Measurements from ENCODE around the gene GATC.
A peak's percentile ranks its signal among the peaks of the same experiment; 100 is the strongest.

Gene GATC

GRCh38 chr12:120490325-120490724 lies 44.1 kb downstream of the GATC start:
- Histone ChIP-seq H3K27me3 (replicated peaks; ENCODE audit: control insufficient read depth, insufficient read depth, low read length) (no peaks in the 10 kb centered on the region), H3K9me3 (ENCODE audit: control insufficient read depth, low read length) (no peaks in the 10 kb centered on the region), H3K9ac (ENCODE audit: low read length) (no peak overlapping the region), H3K36me3 (ENCODE audit: control insufficient read depth, insufficient read depth, low read length, severe bottlenecking) (no peaks in the 10 kb centered on the region), H3K4me1 (ENCODE audit: control insufficient read depth, insufficient read depth, low read length) (peaks cover 6% of the 10 kb centered on the region), H3K4me3 (ENCODE audit: low read length) (no peak overlapping the region)
- DNase-seq (ENCODE audit: low read depth) = no peak

GRCh38 chr12:120490833-120491512 lies 44.7 kb downstream of the GATC start:
- H3K9ac ChIP-seq (ENCODE audit: low read length) = no peak overlapping the region

GRCh38 chr12:120495186-120495730 lies 49.0 kb downstream of the GATC start:
- peaks cover 19% of the 10 kb centered on the region for H3K4me1 ChIP-seq (ENCODE audit: control insufficient read depth, insufficient read depth, low read length)
- H3K9me3 ChIP-seq (ENCODE audit: control insufficient read depth, low read length) = no peaks in the 10 kb centered on the region
- H3K9ac ChIP-seq (ENCODE audit: low read length) = peak overlapping the region; percentile 97
- peak overlapping the region; percentile 99 for H3K4me3 ChIP-seq (ENCODE audit: low read length)
- peaks cover 14% of the 10 kb centered on the region for H3K36me3 ChIP-seq (ENCODE audit: control insufficient read depth, insufficient read depth, low read length, severe bottlenecking)
- no peaks in the 10 kb centered on the region for H3K27me3 ChIP-seq (replicated peaks; ENCODE audit: control insufficient read depth, insufficient read depth, low read length)
- peak; percentile 9 for DNase-seq (ENCODE audit: low read depth)

More at GRCh38 chr12:120490833-120491512, 44.7 kb downstream of the GATC start:
- no peaks in the 10 kb centered on the region for H3K9me3 ChIP-seq (ENCODE audit: control insufficient read depth, low read length)
- no peak for DNase-seq (ENCODE audit: low read depth)
- H3K4me1 ChIP-seq (ENCODE audit: control insufficient read depth, insufficient read depth, low read length) = peaks cover 7% of the 10 kb centered on the region
- H3K4me3 ChIP-seq (ENCODE audit: low read length) = no peak overlapping the region
- no peaks in the 10 kb centered on the region for H3K36me3 ChIP-seq (ENCODE audit: control insufficient read depth, insufficient read depth, low read length, severe bottlenecking)
- H3K27me3 ChIP-seq (replicated peaks; ENCODE audit: control insufficient read depth, insufficient read depth, low read length) = no peaks in the 10 kb centered on the region

- Histone ChIP-seq H3K27me3 (replicated peaks; ENCODE audit: control insufficient read depth, insufficient read depth, low read length) (no peaks in the 10 kb centered on the region), H3K4me1 (ENCODE audit: control insufficient read depth, insufficient read depth, low read length) (peaks cover 19% of the 10 kb centered on the region), H3K9me3 (ENCODE audit: control insufficient read depth, low read length) (no peaks in the 10 kb centered on the region), H3K36me3 (ENCODE audit: control insufficient read depth, insufficient read depth, low read length, severe bottlenecking) (peaks cover 14% of the 10 kb centered on the region), H3K9ac (ENCODE audit: low read length) (peak within 1 kb of the TSS; percentile 97), H3K4me3 (ENCODE audit: low read length) (peak within 1 kb of the TSS; percentile 99)
- DNase-seq (ENCODE audit: low read depth) = peak; percentile 99
These were observed 49.6 kb downstream of the GATC start, which contains the start of gene DYNLL1 for GRCh38 chr12:120495731-120496412. Gene DYNLL1 (plus strand): TSS chr12:120496113. CDS start chr12:120496422, 309 bp downstream.

- H3K4me1 ChIP-seq (ENCODE audit: control insufficient read depth, insufficient read depth, low read length) = peaks cover 19% of the 10 kb centered on the region
- no peaks in the 10 kb centered on the region for H3K9me3 ChIP-seq (ENCODE audit: control insufficient read depth, low read length)
- peak overlapping the region; percentile 97 for H3K9ac ChIP-seq (ENCODE audit: low read length)
- DNase-seq (ENCODE audit: low read depth) = peak; percentile 79
- peaks cover 14% of the 10 kb centered on the region for H3K36me3 ChIP-seq (ENCODE audit: control insufficient read depth, insufficient read depth, low read length, severe bottlenecking)
- peak overlapping the region; percentile 99 for H3K4me3 ChIP-seq (ENCODE audit: low read length)
- H3K27me3 ChIP-seq (replicated peaks; ENCODE audit: control insufficient read depth, insufficient read depth, low read length) = no peaks in the 10 kb centered on the region
These were observed 50.4 kb downstream of the GATC start for GRCh38 chr12:120496413-120497340.

- DNase-seq (ENCODE audit: low read depth) = peak; percentile 59
- peaks cover 14% of the 10 kb centered on the region for H3K36me3 ChIP-seq (ENCODE audit: control insufficient read depth, insufficient read depth, low read length, severe bottlenecking)
These were observed 51.4 kb downstream of the GATC start for GRCh38 chr12:120497524-120498150.

GRCh38 chr12:120498870-120499515 lies 52.7 kb downstream of the GATC start:
- DNase-seq (ENCODE audit: low read depth) = no peak
- H3K9ac ChIP-seq (ENCODE audit: low read length) = no peak overlapping the region
- peaks cover 19% of the 10 kb centered on the region for H3K4me1 ChIP-seq (ENCODE audit: control insufficient read depth, insufficient read depth, low read length)
- no peaks in the 10 kb centered on the region for H3K27me3 ChIP-seq (replicated peaks; ENCODE audit: control insufficient read depth, insufficient read depth, low read length)
- no peak overlapping the region for H3K4me3 ChIP-seq (ENCODE audit: low read length)
- H3K9me3 ChIP-seq (ENCODE audit: control insufficient read depth, low read length) = no peaks in the 10 kb centered on the region
- H3K36me3 ChIP-seq (ENCODE audit: control insufficient read depth, insufficient read depth, low read length, severe bottlenecking) = peaks cover 25% of the 10 kb centered on the region

More at GRCh38 chr12:120497524-120498150, 51.4 kb downstream of the GATC start:
- Histone ChIP-seq H3K9ac (ENCODE audit: low read length) (peak overlapping the region; percentile 97), H3K27me3 (replicated peaks; ENCODE audit: control insufficient read depth, insufficient read depth, low read length) (no peaks in the 10 kb centered on the region), H3K9me3 (ENCODE audit: control insufficient read depth, low read length) (no peaks in the 10 kb centered on the region), H3K4me3 (ENCODE audit: low read length) (peak overlapping the region; percentile 99), H3K4me1 (ENCODE audit: control insufficient read depth, insufficient read depth, low read length) (peaks cover 19% of the 10 kb centered on the region)

- H3K36me3 ChIP-seq (ENCODE audit: control insufficient read depth, insufficient read depth, low read length, severe bottlenecking) = peaks cover 26% of the 10 kb centered on the region
These were observed 54.3 kb downstream of the GATC start for GRCh38 chr12:120500581-120500980.

GRCh38 chr12:120504587-120504986 lies 58.3 kb downstream of the GATC start:
- H3K9ac ChIP-seq (ENCODE audit: low read length) = no peak overlapping the region
- peaks cover 26% of the 10 kb centered on the region for H3K36me3 ChIP-seq (ENCODE audit: control insufficient read depth, insufficient read depth, low read length, severe bottlenecking)
- no peaks in the 10 kb centered on the region for H3K4me1 ChIP-seq (ENCODE audit: control insufficient read depth, insufficient read depth, low read length)
- no peaks in the 10 kb centered on the region for H3K9me3 ChIP-seq (ENCODE audit: control insufficient read depth, low read length)
- DNase-seq (ENCODE audit: low read depth) = no peak
- H3K4me3 ChIP-seq (ENCODE audit: low read length) = no peak overlapping the region
- H3K27me3 ChIP-seq (replicated peaks; ENCODE audit: control insufficient read depth, insufficient read depth, low read length) = no peaks in the 10 kb centered on the region

More at GRCh38 chr12:120500581-120500980, 54.3 kb downstream of the GATC start:
- no peak overlapping the region for H3K9ac ChIP-seq (ENCODE audit: low read length)
- no peaks in the 10 kb centered on the region for H3K9me3 ChIP-seq (ENCODE audit: control insufficient read depth, low read length)
- DNase-seq (ENCODE audit: low read depth) = no peak
- H3K27me3 ChIP-seq (replicated peaks; ENCODE audit: control insufficient read depth, insufficient read depth, low read length) = no peaks in the 10 kb centered on the region
- H3K4me3 ChIP-seq (ENCODE audit: low read length) = no peak overlapping the region
- peaks cover 12% of the 10 kb centered on the region for H3K4me1 ChIP-seq (ENCODE audit: control insufficient read depth, insufficient read depth, low read length)

- no peak for DNase-seq (ENCODE audit: low read depth)
- no peaks in the 10 kb centered on the region for H3K27me3 ChIP-seq (replicated peaks; ENCODE audit: control insufficient read depth, insufficient read depth, low read length)
- peaks cover 29% of the 10 kb centered on the region for H3K36me3 ChIP-seq (ENCODE audit: control insufficient read depth, insufficient read depth, low read length, severe bottlenecking)
- no peak overlapping the region for H3K9ac ChIP-seq (ENCODE audit: low read length)
- H3K4me1 ChIP-seq (ENCODE audit: control insufficient read depth, insufficient read depth, low read length) = no peaks in the 10 kb centered on the region
- H3K9me3 ChIP-seq (ENCODE audit: control insufficient read depth, low read length) = no peaks in the 10 kb centered on the region
- H3K4me3 ChIP-seq (ENCODE audit: low read length) = no peak overlapping the region
These were observed 62.3 kb downstream of the GATC start for GRCh38 chr12:120508537-120508936.

Measured in adipocyte (in vitro differentiated cells).